Right lung (tissue), 5 donors: ENCODE data around the gene SNX17. TPM values are rescaled to one million over a fixed set of nuclear protein-coding genes. Genes with fewer than 3 reads are reported as not detected.

Source experiments
- DNase-seq, 2 donors: peaks; one replicate each; pipeline ENCODE4 v3.0.0-alpha.2; 2013
- polyA plus RNA-seq, 5 donors: library from polyadenylated mRNA; unstranded; fragments of 120-200 nt; gene quantifications; one replicate each; pipeline versions ENCODE4 v1.2.1 to v1.2.3, GENCODE V29; 2013; ENCODE audit warnings: inconsistent platforms in 1 of 5, low replicate concordance in 1 of 5; ENCODE audit not compliant: insufficient read length in 5 of 5, insufficient read depth in 1 of 5

The SNX17 gene
- polyA plus RNA-seq, 5 donors = 83.8 to 120 (median 99.2) TPM

- DNase-seq = peak; percentile 95 to 96
Observed at GRCh38 chr2:27356382-27357181, 13.8 kb upstream of the SNX17 start, which contains the start of gene GTF3C2. Gene GTF3C2, minus strand, starts transcription at chr2:27356764. Its CDS starts 13,210 bp downstream, at chr2:27343554.

- DNase-seq = no peak
Observed at GRCh38 chr2:27362678-27363420, 7.6 kb upstream of the SNX17 start.

DNA sequence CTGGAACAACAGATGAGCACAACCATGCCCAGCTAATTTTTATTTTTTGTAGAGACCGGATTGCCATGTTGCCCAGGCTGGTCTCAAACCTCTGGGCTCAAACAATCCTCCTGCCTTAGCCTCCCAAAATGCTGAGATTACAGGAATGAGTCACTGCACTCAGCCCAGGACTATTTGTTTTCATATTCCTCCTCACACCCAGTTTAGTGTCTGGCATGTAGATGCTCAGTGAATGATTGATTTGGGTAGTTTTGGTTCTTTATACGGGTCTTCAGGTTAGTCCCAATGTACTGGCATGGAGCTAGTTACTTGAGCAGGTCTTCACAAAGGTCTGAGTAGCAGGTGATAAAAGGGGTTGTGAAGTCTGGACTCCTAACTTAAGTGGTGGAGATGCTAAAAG lies 6.5 kb upstream of the SNX17 start:
- no peak for DNase-seq

GRCh38 chr2:27369471-27370025 lies 868 bp upstream of the SNX17 start:
- no peak for DNase-seq

GRCh38 chr2:27370816-27371620 lies 602 bp downstream of the SNX17 start:
- DNase-seq = peak in 1 of 2 donors; percentile 28

- DNase-seq = no peak
Observed at GRCh38 chr2:27372937-27373336, 2.5 kb downstream of the SNX17 start.

DNA sequence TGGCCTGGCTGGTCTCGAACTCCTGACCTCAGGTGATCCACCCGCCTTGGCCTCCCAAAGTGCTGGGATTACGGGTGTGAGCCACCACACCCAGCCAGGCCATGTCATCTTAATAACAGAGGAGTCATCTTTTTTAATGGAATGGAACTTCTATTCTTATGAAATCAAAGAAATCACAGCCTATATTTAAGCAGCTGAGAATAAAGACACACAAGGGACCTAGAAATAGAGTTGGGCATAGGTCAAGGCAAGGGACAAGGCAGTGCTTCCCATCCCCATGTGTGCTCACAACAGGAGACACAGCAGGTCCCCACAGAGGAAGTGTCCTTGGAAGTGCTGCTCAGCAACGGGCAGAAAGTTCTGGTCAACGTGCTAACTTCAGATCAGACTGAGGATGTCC lies 3.2 kb downstream of the SNX17 start:
- no peak for DNase-seq

DNA sequence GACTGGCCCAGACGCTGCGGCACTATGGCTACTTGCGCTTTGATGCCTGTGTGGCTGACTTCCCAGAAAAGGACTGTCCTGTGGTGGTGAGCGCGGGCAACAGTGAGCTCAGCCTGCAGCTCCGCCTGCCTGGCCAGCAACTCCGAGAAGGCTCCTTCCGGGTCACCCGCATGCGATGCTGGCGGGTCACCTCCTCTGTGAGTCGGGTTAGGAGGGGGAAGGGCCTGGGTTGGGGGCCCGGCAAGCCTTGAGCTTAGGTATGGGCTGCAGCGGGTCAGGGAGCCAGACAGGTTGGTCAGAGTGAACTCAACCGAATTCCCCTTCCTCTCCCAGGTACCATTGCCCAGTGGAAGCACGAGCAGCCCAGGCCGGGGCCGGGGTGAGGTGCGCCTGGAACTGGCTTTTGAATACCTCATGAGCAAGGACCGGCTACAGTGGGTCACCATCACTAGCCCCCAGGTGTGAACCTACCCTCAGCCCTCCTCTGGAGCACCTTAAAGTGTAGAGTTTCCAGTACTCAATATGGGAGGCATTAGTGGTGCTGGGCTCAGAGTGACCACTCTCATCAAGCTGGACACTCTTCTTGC lies 5.2 kb downstream of the SNX17 start:
- no peak for DNase-seq

- DNase-seq = no peak
Observed at GRCh38 chr2:27376151-27376865, 5.9 kb downstream of the SNX17 start.

- DNase-seq = no peak
Observed at GRCh38 chr2:27376866-27377617, 6.6 kb downstream of the SNX17 start.

- no peak for DNase-seq
Observed at GRCh38 chr2:27377618-27378095, 7.2 kb downstream of the SNX17 start.

DNA sequence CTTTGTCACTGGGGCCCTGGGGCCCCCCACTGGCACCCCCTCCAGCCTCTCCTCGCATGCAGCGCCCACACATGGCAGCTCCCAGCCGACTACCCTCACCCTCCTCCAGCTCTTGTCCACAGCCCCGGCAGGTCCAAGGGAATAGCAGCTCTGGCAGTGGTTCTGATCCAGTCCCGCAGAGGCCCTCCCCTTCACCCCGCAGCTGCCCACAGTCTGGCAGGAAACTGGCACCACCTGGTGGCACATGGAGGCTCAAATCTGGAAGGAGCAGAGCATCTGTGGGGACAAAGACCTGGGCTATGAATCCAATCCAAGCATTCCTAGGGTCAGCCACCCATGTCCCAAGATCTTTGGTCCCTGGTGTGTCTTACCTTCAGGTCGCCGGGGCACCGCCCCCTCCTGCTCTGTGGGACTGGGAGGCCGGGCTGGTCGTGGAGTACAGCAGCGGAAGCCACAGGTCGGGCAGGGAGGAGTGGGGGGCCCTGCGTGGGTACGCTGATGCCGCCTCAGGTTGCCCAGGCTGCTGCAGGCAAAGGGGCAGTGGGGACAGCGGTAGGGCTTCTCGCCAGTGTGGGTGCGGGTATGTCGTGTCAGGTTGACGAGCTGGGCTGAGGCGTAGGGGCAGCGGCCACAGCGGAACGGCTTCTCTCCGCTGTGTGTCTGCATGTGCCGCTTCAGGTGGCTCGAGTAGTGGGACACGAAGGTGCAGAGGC lies 7.8 kb downstream of the SNX17 start:
- no peak for DNase-seq

GRCh38 chr2:27378809-27379290 lies 8.4 kb downstream of the SNX17 start:
- DNase-seq = no peak

GRCh38 chr2:27379383-27379835 lies 9.0 kb downstream of the SNX17 start:
- DNase-seq = no peak

- DNase-seq = peak; percentile 45 to 46
Observed at GRCh38 chr2:27379836-27380625, 9.6 kb downstream of the SNX17 start.

DNA sequence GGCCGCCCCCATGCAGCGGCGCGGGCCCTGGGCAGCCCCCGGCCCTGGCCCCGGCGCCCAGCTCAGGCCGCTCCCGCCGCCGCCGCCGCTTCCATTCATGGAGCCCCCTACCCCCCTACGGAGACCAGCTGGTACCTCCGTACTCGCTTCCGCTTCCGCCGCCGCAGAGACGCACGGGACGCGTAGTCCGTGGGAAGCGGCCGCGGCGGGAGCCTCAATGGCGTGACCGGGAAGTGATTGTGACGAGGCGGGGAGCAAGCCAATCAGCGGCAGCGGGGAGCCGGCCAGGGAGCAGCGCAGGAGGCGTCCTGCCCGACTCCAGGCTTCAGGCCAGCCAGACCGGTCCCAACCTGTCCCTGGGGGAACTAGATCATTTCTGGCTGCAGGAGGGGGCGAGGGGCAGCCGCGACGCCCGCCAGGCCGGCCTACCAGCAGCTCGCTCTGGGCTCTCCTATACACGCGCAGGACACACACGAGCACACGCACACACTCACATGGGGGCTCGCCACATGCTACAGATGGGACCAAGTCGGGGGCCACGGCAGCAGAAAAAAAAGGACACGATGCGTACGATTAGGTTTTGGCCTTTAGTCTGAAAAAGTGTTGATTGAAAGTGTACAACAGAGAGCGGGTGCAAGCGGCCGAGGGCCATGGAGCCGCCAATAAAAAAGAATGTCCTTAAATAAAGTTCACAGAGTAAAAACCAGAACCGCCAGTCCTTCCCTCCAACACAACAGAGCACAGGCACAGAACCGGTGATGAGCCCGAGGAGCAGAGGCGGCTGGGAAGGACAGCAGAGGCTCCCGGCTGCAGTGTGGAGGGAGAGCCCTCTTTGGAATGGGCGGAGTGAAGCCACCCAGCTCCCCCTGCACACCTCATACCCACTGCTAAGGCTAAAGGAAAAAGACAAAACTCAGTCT lies 10.5 kb downstream of the SNX17 start, which contains the start of gene ZNF513:
Gene ZNF513 (minus strand): TSS at position 109 of the 920 bp plus-strand sequence. CDS start 208 bp downstream, outside the sequence.
- DNase-seq = peak; percentile 93 to 94
